GM18951 (cell line): ENCODE data around the gene CTNNBL1.

Experiments
- POLR2A ChIP-seq: IDR thresholded peaks from 4 replicates; pipeline ENCODE4 v1.6.1; 2011; ENCODE audit warnings: mild to moderate bottlenecking; ENCODE audit not compliant: insufficient read length, insufficient read depth; ENCODE audit errors: extremely low read depth
- in situ Hi-C: fragments of 300-500 bp; cut with MboI; formaldehyde crosslinking; loops from one replicate; pipeline ENCODE4 v1.12.0; 2022; ENCODE audit warnings: low sequenced_read_pairs, mixed read lengths, inconsistent platforms; ENCODE audit not compliant: unreplicated experiment

The CTNNBL1 gene

GRCh38 chr20:37748015-37748414, 54.2 kb downstream of the CTNNBL1 start:
- no peak for TF ChIP-seq POLR2A
- in situ Hi-C loops = no loop called here

- TF ChIP-seq POLR2A = no peak
- in situ Hi-C loops = no loop called here
These were observed 55.4 kb downstream of the CTNNBL1 start for GRCh38 chr20:37749218-37749617.

- in situ Hi-C loops = no loop called here
These were observed 56.0 kb downstream of the CTNNBL1 start for GRCh38 chr20:37749620-37750403.

GRCh38 chr20:37755665-37756064, 61.8 kb downstream of the CTNNBL1 start:
- in situ Hi-C loops = no loop called here

More at GRCh38 chr20:37749620-37750403, 56.0 kb downstream of the CTNNBL1 start:
- TF ChIP-seq POLR2A = no peak

GRCh38 chr20:37756234-37756633, 62.4 kb downstream of the CTNNBL1 start:
- in situ Hi-C loops = no loop called here
- TF ChIP-seq POLR2A = no peak

More at GRCh38 chr20:37755665-37756064, 61.8 kb downstream of the CTNNBL1 start:
- TF ChIP-seq POLR2A = no peak

GRCh38 chr20:37757550-37757949, 63.7 kb downstream of the CTNNBL1 start:
- in situ Hi-C loops = no loop called here

GRCh38 chr20:37758332-37758731, 64.5 kb downstream of the CTNNBL1 start:
- TF ChIP-seq POLR2A = no peak
- in situ Hi-C loops = no loop called here

More at GRCh38 chr20:37757550-37757949, 63.7 kb downstream of the CTNNBL1 start:
- TF ChIP-seq POLR2A = no peak

GRCh38 chr20:37759052-37759553, 65.3 kb downstream of the CTNNBL1 start:
- in situ Hi-C loops = no loop called here
- TF ChIP-seq POLR2A = no peak

GRCh38 chr20:37759761-37760209, 66.0 kb downstream of the CTNNBL1 start:
- no peak for TF ChIP-seq POLR2A
- in situ Hi-C loops = no loop called here

GRCh38 chr20:37760322-37760721, 66.5 kb downstream of the CTNNBL1 start:
- no peak for TF ChIP-seq POLR2A
- in situ Hi-C loops = no loop called here

GRCh38 chr20:37762716-37763485, 69.1 kb downstream of the CTNNBL1 start:
- in situ Hi-C loops = no loop called here
- TF ChIP-seq POLR2A = no peak

- TF ChIP-seq POLR2A = no peak
- in situ Hi-C loops = no loop called here
These were observed 70.6 kb downstream of the CTNNBL1 start for GRCh38 chr20:37764333-37764935.

- TF ChIP-seq POLR2A = no peak
- in situ Hi-C loops = no loop called here
These were observed 77.1 kb downstream of the CTNNBL1 start for GRCh38 chr20:37770908-37771307.

GRCh38 chr20:37773291-37773826, 79.5 kb downstream of the CTNNBL1 start:
- no peak for TF ChIP-seq POLR2A
- in situ Hi-C loops = no loop called here
